Osteoblast (primary cell): Measurements from ENCODE around the gene FBXL7. TPM values are rescaled to one million over a fixed set of nuclear protein-coding genes. Genes with fewer than 3 reads are reported as not detected.

Experiments used
- DNase-seq: peaks from one replicate; pipeline ENCODE4 v3.0.0; 2011; ENCODE audit warnings: low spot score, mixed read lengths; ENCODE audit not compliant: insufficient read length; ENCODE audit errors: missing footprints
- H2AFZ ChIP-seq: 2 replicates; pipeline ENCODE4 v1.6.0; 2011; ENCODE audit warnings: mild to moderate bottlenecking, low read length
- H3K27ac ChIP-seq: 2 replicates; pipeline ENCODE4 v1.5.1; 2011; ENCODE audit warnings: mild to moderate bottlenecking, low read depth, low read length, moderate library complexity
- H3K27me3 ChIP-seq: 2 replicates; pipeline ENCODE4 v1.6.0; 2012; ENCODE audit warnings: mild to moderate bottlenecking, control low read depth, inconsistent platforms, low read length, moderate library complexity; ENCODE audit not compliant: insufficient read depth
- H3K36me3 ChIP-seq: 2 replicates; pipeline ENCODE4 v1.5.1; 2011; ENCODE audit warnings: mild to moderate bottlenecking, low read length, control low read depth, moderate library complexity; ENCODE audit not compliant: insufficient read depth
- H3K4me1 ChIP-seq: 2 replicates; pipeline ENCODE4 v1.5.1; 2011; ENCODE audit warnings: mild to moderate bottlenecking, low read length, control low read depth, moderate library complexity; ENCODE audit not compliant: insufficient read depth
- H3K4me2 ChIP-seq: 2 replicates; pipeline ENCODE4 v1.6.0; 2011; ENCODE audit warnings: mild to moderate bottlenecking, low read length; ENCODE audit not compliant: insufficient read depth
- H3K4me3 ChIP-seq: fragments of 200-600 bp; sonication (generic); 3 replicates; pipeline ENCODE4 v1.5.1; 2012; ENCODE audit warnings: mild to moderate bottlenecking, low read length, inconsistent platforms; ENCODE audit not compliant: insufficient read depth
- H3K79me2 ChIP-seq: 2 replicates; pipeline ENCODE4 v1.6.0; 2012; ENCODE audit warnings: mild to moderate bottlenecking, low read length, control low read depth, inconsistent platforms; ENCODE audit not compliant: insufficient read depth
- H3K9me3 ChIP-seq: 2 replicates; pipeline ENCODE4 v1.5.1; 2011; ENCODE audit warnings: low read depth, low read length, control low read depth
- H4K20me1 ChIP-seq: 2 replicates; pipeline ENCODE4 v1.6.0; 2012; ENCODE audit warnings: mild to moderate bottlenecking, low read length, control low read depth; ENCODE audit not compliant: insufficient read depth
- CTCF ChIP-seq: IDR thresholded peaks from 2 replicates; pipeline ENCODE4 v1.5.1; 2011; ENCODE audit warnings: mild to moderate bottlenecking, low read depth, low read length, moderate library complexity; ENCODE audit errors: extremely low read depth
- total RNA-seq: library from RNA; depleted of rRNA; stranded (reverse); fragments of >200 nt; gene quantifications from 2 replicates; pipeline ENCODE4 v1.2.3, GENCODE V29; 2012

Gene FBXL7
- total RNA-seq, 1 donor = 13.4 TPM

GRCh38 chr5:15555176-15555575 lies 55.2 kb downstream of the FBXL7 start:
- no peaks in the 10 kb centered on the region for H3K4me1 ChIP-seq
- H3K4me2 ChIP-seq = no peak overlapping the region
- no peak for DNase-seq
- no peaks in the 10 kb centered on the region for H3K9me3 ChIP-seq
- H3K4me3 ChIP-seq = no peak overlapping the region
- H3K27ac ChIP-seq = no peak overlapping the region
- no peaks in the 10 kb centered on the region for H3K27me3 ChIP-seq
- H4K20me1 ChIP-seq = peaks cover 17% of the 10 kb centered on the region
- H3K36me3 ChIP-seq = no peaks in the 10 kb centered on the region
- no peak for TF ChIP-seq CTCF
- H3K79me2 ChIP-seq = peaks cover 13% of the 10 kb centered on the region
- H2AFZ ChIP-seq = no peak overlapping the region

- H3K79me2 ChIP-seq = peaks cover 10% of the 10 kb centered on the region
- no peaks in the 10 kb centered on the region for H3K4me1 ChIP-seq
- H4K20me1 ChIP-seq = peaks cover 8% of the 10 kb centered on the region
- no peak overlapping the region for H3K4me2 ChIP-seq
- no peaks in the 10 kb centered on the region for H3K27me3 ChIP-seq
- H3K27ac ChIP-seq = no peak overlapping the region
- H2AFZ ChIP-seq = no peak overlapping the region
- no peaks in the 10 kb centered on the region for H3K9me3 ChIP-seq
- no peak for DNase-seq
- H3K36me3 ChIP-seq = no peaks in the 10 kb centered on the region
- no peak for TF ChIP-seq CTCF
- H3K4me3 ChIP-seq = no peak overlapping the region
These were observed 58.3 kb downstream of the FBXL7 start for GRCh38 chr5:15558240-15558639.

- H3K4me2 ChIP-seq = no peak overlapping the region
- peaks cover 10% of the 10 kb centered on the region for H3K79me2 ChIP-seq
- DNase-seq = no peak
- H3K4me1 ChIP-seq = no peaks in the 10 kb centered on the region
- no peak overlapping the region for H2AFZ ChIP-seq
- no peak for TF ChIP-seq CTCF
- no peak overlapping the region for H3K4me3 ChIP-seq
- no peaks in the 10 kb centered on the region for H3K27me3 ChIP-seq
- H4K20me1 ChIP-seq = peaks cover 8% of the 10 kb centered on the region
- H3K9me3 ChIP-seq = no peaks in the 10 kb centered on the region
- no peak overlapping the region for H3K27ac ChIP-seq
- no peaks in the 10 kb centered on the region for H3K36me3 ChIP-seq
These were observed 58.7 kb downstream of the FBXL7 start for GRCh38 chr5:15558681-15559080.

GRCh38 chr5:15560421-15560820 lies 60.4 kb downstream of the FBXL7 start:
- H3K27me3 ChIP-seq = no peaks in the 10 kb centered on the region
- no peak overlapping the region for H3K4me3 ChIP-seq
- peaks cover 10% of the 10 kb centered on the region for H3K79me2 ChIP-seq
- no peak overlapping the region for H2AFZ ChIP-seq
- no peak overlapping the region for H3K4me2 ChIP-seq
- DNase-seq = no peak
- H3K36me3 ChIP-seq = no peaks in the 10 kb centered on the region
- no peaks in the 10 kb centered on the region for H3K9me3 ChIP-seq
- TF ChIP-seq CTCF = no peak
- peaks cover 3% of the 10 kb centered on the region for H4K20me1 ChIP-seq
- H3K27ac ChIP-seq = no peak overlapping the region
- no peaks in the 10 kb centered on the region for H3K4me1 ChIP-seq
